HepG2 (cell line): ENCODE data around the gene TNIP1. TPM values are rescaled to one million over a fixed set of nuclear protein-coding genes. Genes with fewer than 3 reads are reported as not detected.

Source experiments
- ATAC-seq: fragments of 200-7000 bp; cut with Tn5 transposase; 3 replicates; pipeline ENCODE4 v1.9.1; 2020; ENCODE audit warnings: mild to moderate bottlenecking, moderate library complexity
- BruUV-seq: library from RNA; stranded (reverse); fragments of 400-500 nt; replicated peaks from 2 replicates; lab custom pipeline; 2021; lab: Mats Ljungman, UMichigan
- CTCF ChIA-PET: fragments of 300-600 bp; formaldehyde crosslinking; extraction: SDS; loops from one replicate; lab custom pipeline; 2021; ENCODE audit warnings: low total read pairs, inconsistent platforms, low intra/inter-chr PET ratio; lab: Yijun Ruan, JAX
- POLR2A ChIA-PET: fragments of 350-600 bp; sonication (Branson Sonifier 250); formaldehyde crosslinking; loops from one replicate; lab custom pipeline; 2020; ENCODE audit warnings: antibody characterized with exemption, inconsistent platforms; lab: Yijun Ruan, JAX
- DNase-seq: peaks from one replicate; pipeline ENCODE4 v3.0.0-alpha.2; 2015; ENCODE audit warnings: low spot score
- FAIRE-seq: peaks from 3 replicates; lab custom pipeline; 2011; peaks lifted over from hg19 to GRCh38; lab: Jason Lieb, UNC
- H2AFZ ChIP-seq: one replicate; pipeline ENCODE4 v1.6.1; 2011; ENCODE audit warnings: low read length, inconsistent platforms
- H3K27ac ChIP-seq: fragments of 300-600 bp; 3 replicates; pipeline ENCODE4 v1.8.0; 2011; ENCODE audit warnings: mixed run types, mild to moderate bottlenecking, mixed read lengths, low read length, inconsistent platforms; ENCODE audit not compliant: insufficient read depth; ENCODE audit errors: extremely low read length
- H3K27me3 ChIP-seq, 2 experiments: fragments of 200-600 bp in 1 of 2; 2 replicates in 1 of 2; 3 replicates in 1 of 2; pipeline versions ENCODE4 v1.6.0 to v1.8.0; 2011; ENCODE audit warnings: low read length in 2 of 2, mild to moderate bottlenecking in 2 of 2, moderate library complexity in 2 of 2, inconsistent platforms in 1 of 2; ENCODE audit not compliant: insufficient read depth in 2 of 2, control insufficient read depth in 1 of 2
- H3K36me3 ChIP-seq, 2 experiments: fragments of 200-600 bp in 1 of 2; replicated peaks in 1 of 2; 2 replicates in 1 of 2; 3 replicates in 1 of 2; pipeline versions ENCODE4 v1.5.1 to v1.8.0; 2011; ENCODE audit warnings: low read length in 2 of 2, inconsistent platforms in 1 of 2; ENCODE audit not compliant: insufficient read depth in 2 of 2, control insufficient read depth in 1 of 2
- H3K4me1 ChIP-seq: 2 replicates; pipeline ENCODE4 v1.5.1; 2012; ENCODE audit warnings: low read length, inconsistent platforms; ENCODE audit not compliant: insufficient read depth
- H3K4me2 ChIP-seq: 2 replicates; pipeline ENCODE4 v1.6.0; 2011; ENCODE audit warnings: low read depth, low read length, inconsistent platforms
- H3K4me3 ChIP-seq, 3 experiments: fragments of 200-600 bp in 1 of 3; sonication (generic), shearing (Covaris generic) in 1 of 3; replicated peaks in 1 of 3; 2 replicates each; pipeline ENCODE4 v1.5.1; 2011 to 2016; ENCODE audit warnings: low read length in 3 of 3, inconsistent platforms in 2 of 3, low read depth in 2 of 3, mild to moderate bottlenecking in 2 of 3, control low read depth in 1 of 3, mixed read lengths in 1 of 3; ENCODE audit not compliant: insufficient read depth in 1 of 3
- H3K79me2 ChIP-seq: one replicate; pipeline ENCODE4 v1.6.1; 2011; ENCODE audit warnings: low read length, inconsistent platforms; ENCODE audit not compliant: insufficient read depth
- H3K9ac ChIP-seq: 2 replicates; pipeline ENCODE4 v1.6.0; 2011; ENCODE audit warnings: mild to moderate bottlenecking, low read depth, low read length, inconsistent platforms; ENCODE audit not compliant: insufficient read depth
- H3K9me3 ChIP-seq: 2 replicates; pipeline ENCODE4 v1.5.1; 2012; ENCODE audit warnings: mild to moderate bottlenecking, low read length
- H4K20me1 ChIP-seq: 2 replicates; pipeline ENCODE4 v1.6.0; 2011; ENCODE audit warnings: inconsistent platforms, mild to moderate bottlenecking, low read length, moderate library complexity; ENCODE audit not compliant: insufficient read depth
- AGO2 ChIP-seq: fragments of 200-400 bp; formaldehyde crosslinking; optimal IDR thresholded peaks from 2 replicates; pipeline ENCODE3; 2017; ENCODE audit warnings: mild to moderate bottlenecking, low read depth, low read length, moderate library complexity
- HMG20A ChIP-seq: IDR thresholded peaks from 2 replicates; pipeline ENCODE4 v1.6.1; 2016; ENCODE audit warnings: borderline replicate concordance
- MZF1 ChIP-seq: sonication (generic); formaldehyde crosslinking; IDR thresholded peaks from 2 replicates; pipeline ENCODE4 v1.8.1; 2023; ENCODE audit warnings: mild to moderate bottlenecking, missing genetic modification reagents, borderline replicate concordance
- RFX5 ChIP-seq: IDR thresholded peaks from 2 replicates; pipeline ENCODE4 v1.6.1; 2011; ENCODE audit warnings: low read depth, low read length, improper control_type of control experiment
- SP4 ChIP-seq: sonication (generic); formaldehyde crosslinking; IDR thresholded peaks from 2 replicates; pipeline ENCODE4 v1.8.1; 2023; ENCODE audit warnings: mild to moderate bottlenecking, missing genetic modification reagents
- ZNF546 ChIP-seq: sonication (generic); formaldehyde crosslinking; conservative IDR thresholded peaks from 2 replicates; pipeline ENCODE4 v1.8.1; 2023; ENCODE audit warnings: mild to moderate bottlenecking, missing genetic modification reagents
- ZNF572 ChIP-seq: sonication (generic); formaldehyde crosslinking; IDR thresholded peaks from 2 replicates; pipeline ENCODE4 v1.5.1; 2020; ENCODE audit warnings: mild to moderate bottlenecking, missing genetic modification reagents
- WGBS: methylation state at CpG from one replicate; pipeline ENCODE4 v1.1.6; 2017; ENCODE audit warnings: low lambda C conversion rate; 5-methylcytosine and 5-hydroxymethylcytosine counted together
- in situ Hi-C: cut with HindIII; loops from 2 replicates; pipeline ENCODE4 v1.10.0; 2017; ENCODE audit warnings: low pct_unique_long_range_greater_than_20kb; ENCODE audit not compliant: extremely low pct_ligation_motif_present
- intact Hi-C: fragments of 100-400 bp; cut with micrococcal nuclease; formaldehyde crosslinking; loops from one replicate; pipeline ENCODE4 v1.10.0; 2022; ENCODE audit not compliant: unreplicated experiment
- polyA plus RNA-seq, 8 experiments: library from polyadenylated mRNA; depleted of rRNA in 3 of 8; stranded (reverse) in 7 of 8; unstranded in 1 of 8; fragments of >200 nt; fragmentation: Illumina TruSeq in 4 of 8; extraction: Trizol in 4 of 8; gene quantifications; 2 replicates each; pipeline versions ENCODE4 v1.2.1 to v1.2.3, GENCODE V29; 2011 to 2016; ENCODE audit warnings: low read depth in 4 of 8, missing spikeins in 1 of 8, mixed read lengths in 1 of 8; ENCODE audit not compliant: insufficient read depth in 1 of 8
- total RNA-seq, 5 experiments: library from RNA; depleted of rRNA; stranded (reverse); fragments of >200 nt; fragmentation: Illumina TruSeq; extraction: Trizol; gene quantifications; 2 replicates each; pipeline ENCODE4 v1.2.3, GENCODE V29; 2016; ENCODE audit warnings: low read depth in 1 of 5
- TF ChIP-seq, protein P1 (sequence below): fragments of 450-650 bp; IDR thresholded peaks from 2 replicates; pipeline ENCODE4 v1.6.1; 2016
- TF ChIP-seq, protein P2 (sequence below): sonication (generic); formaldehyde crosslinking; IDR thresholded peaks from 2 replicates; pipeline ENCODE4 v1.5.0; 2020; ENCODE audit warnings: mild to moderate bottlenecking, missing genetic modification reagents
- TF ChIP-seq, protein P3 (sequence below): IDR thresholded peaks from 2 replicates; pipeline ENCODE4 v1.6.1; 2012; ENCODE audit warnings: low read length, improper control_type of control experiment
- TF ChIP-seq, protein P4 (sequence below): sonication (generic); formaldehyde crosslinking; IDR thresholded peaks from 2 replicates; pipeline ENCODE4 v1.8.0; 2022; ENCODE audit warnings: mild to moderate bottlenecking, missing genetic modification reagents, moderate library complexity

Gene TNIP1
- total and polyA plus RNA-seq, 2 of the 13 experiments (the other 11 are each of a cell fraction or from before 2014, with no cell fraction given) = 26.2 to 45.9 TPM

DNA sequence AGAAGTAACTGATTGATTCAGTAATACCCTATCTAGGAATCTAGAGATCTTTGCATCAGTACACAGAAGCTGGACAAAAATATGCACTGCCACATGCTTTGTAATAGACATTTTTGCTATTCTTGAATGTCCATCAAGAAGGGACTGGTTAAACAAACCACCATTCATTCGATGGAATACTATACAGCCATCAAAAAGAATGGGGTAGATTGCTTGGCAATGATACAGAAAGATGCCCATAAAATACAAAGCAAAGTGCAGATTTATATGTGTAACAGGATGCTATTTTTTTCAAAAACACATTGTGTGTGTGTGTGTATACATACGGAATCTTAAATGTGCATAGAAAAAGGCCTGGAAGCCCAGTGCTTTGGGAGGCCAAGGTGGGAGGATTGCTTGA, 7.6 kb downstream of the TNIP1 start:
- no peak overlapping the region for H3K4me3 ChIP-seq
- in situ Hi-C loops = no loop called here
- no peak overlapping the region for H3K9ac ChIP-seq
- ChIA-PET POLR2A (interaction anchor here (1.5 kb wide), 1 partner anchor 11 kb away, joined by 3 read pairs; no protein-coding TSS in a partner anchor), CTCF (no interaction called here)
- H4K20me1 ChIP-seq = peaks cover 64% of the 10 kb centered on the region
- 98% methylated on average over 2 of the region's 2 CpGs for WGBS
- H3K27ac ChIP-seq = no peak overlapping the region
- no peak for ATAC-seq
- peaks cover 10 to 31% of the 10 kb centered on the region in 2 experiments for H3K36me3 ChIP-seq
- peaks cover 95% of the 10 kb centered on the region for H3K79me2 ChIP-seq
- DNase-seq = no peak
- intact Hi-C loops = no loop called here
- peaks cover 59% of the 10 kb centered on the region for H3K4me1 ChIP-seq
- TF ChIP-seq SP4 = no peak
- TF ChIP-seq, protein P1, sequence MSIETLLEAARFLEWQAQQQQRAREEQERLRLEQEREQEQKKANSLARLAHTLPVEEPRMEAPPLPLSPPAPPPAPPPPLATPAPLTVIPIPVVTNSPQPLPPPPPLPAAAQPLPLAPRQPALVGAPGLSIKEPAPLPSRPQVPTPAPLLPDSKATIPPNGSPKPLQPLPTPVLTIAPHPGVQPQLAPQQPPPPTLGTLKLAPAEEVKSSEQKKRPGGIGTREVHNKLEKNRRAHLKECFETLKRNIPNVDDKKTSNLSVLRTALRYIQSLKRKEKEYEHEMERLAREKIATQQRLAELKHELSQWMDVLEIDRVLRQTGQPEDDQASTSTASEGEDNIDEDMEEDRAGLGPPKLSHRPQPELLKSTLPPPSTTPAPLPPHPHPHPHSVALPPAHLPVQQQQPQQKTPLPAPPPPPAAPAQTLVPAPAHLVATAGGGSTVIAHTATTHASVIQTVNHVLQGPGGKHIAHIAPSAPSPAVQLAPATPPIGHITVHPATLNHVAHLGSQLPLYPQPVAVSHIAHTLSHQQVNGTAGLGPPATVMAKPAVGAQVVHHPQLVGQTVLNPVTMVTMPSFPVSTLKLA = no peak
- TF ChIP-seq, protein P2, sequence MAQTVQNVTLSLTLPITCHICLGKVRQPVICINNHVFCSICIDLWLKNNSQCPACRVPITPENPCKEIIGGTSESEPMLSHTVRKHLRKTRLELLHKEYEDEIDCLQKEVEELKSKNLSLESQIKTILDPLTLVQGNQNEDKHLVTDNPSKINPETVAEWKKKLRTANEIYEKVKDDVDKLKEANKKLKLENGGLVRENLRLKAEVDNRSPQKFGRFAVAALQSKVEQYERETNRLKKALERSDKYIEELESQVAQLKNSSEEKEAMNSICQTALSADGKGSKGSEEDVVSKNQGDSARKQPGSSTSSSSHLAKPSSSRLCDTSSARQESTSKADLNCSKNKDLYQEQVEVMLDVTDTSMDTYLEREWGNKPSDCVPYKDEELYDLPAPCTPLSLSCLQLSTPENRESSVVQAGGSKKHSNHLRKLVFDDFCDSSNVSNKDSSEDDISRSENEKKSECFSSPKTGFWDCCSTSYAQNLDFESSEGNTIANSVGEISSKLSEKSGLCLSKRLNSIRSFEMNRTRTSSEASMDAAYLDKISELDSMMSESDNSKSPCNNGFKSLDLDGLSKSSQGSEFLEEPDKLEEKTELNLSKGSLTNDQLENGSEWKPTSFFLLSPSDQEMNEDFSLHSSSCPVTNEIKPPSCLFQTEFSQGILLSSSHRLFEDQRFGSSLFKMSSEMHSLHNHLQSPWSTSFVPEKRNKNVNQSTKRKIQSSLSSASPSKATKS (CRISPR knock-in tag) = no peak
- TF ChIP-seq HMG20A (CRISPR knock-in tag) = no peak
- TF ChIP-seq ZNF546 (CRISPR knock-in tag) = no peak
- TF ChIP-seq, protein P3, sequence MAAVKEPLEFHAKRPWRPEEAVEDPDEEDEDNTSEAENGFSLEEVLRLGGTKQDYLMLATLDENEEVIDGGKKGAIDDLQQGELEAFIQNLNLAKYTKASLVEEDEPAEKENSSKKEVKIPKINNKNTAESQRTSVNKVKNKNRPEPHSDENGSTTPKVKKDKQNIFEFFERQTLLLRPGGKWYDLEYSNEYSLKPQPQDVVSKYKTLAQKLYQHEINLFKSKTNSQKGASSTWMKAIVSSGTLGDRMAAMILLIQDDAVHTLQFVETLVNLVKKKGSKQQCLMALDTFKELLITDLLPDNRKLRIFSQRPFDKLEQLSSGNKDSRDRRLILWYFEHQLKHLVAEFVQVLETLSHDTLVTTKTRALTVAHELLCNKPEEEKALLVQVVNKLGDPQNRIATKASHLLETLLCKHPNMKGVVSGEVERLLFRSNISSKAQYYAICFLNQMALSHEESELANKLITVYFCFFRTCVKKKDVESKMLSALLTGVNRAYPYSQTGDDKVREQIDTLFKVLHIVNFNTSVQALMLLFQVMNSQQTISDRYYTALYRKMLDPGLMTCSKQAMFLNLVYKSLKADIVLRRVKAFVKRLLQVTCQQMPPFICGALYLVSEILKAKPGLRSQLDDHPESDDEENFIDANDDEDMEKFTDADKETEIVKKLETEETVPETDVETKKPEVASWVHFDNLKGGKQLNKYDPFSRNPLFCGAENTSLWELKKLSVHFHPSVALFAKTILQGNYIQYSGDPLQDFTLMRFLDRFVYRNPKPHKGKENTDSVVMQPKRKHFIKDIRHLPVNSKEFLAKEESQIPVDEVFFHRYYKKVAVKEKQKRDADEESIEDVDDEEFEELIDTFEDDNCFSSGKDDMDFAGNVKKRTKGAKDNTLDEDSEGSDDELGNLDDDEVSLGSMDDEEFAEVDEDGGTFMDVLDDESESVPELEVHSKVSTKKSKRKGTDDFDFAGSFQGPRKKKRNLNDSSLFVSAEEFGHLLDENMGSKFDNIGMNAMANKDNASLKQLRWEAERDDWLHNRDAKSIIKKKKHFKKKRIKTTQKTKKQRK = no peak
- TF ChIP-seq, protein P4, sequence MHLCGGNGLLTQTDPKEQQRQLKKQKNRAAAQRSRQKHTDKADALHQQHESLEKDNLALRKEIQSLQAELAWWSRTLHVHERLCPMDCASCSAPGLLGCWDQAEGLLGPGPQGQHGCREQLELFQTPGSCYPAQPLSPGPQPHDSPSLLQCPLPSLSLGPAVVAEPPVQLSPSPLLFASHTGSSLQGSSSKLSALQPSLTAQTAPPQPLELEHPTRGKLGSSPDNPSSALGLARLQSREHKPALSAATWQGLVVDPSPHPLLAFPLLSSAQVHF = no peak
- TF ChIP-seq ZNF572 (CRISPR knock-in tag) = no peak
- TF ChIP-seq RFX5 = no peak
- TF ChIP-seq AGO2 = no peak
- no peak for TF ChIP-seq MZF1
- BruUV-seq = no TSS peak
- FAIRE-seq = no peak
- H3K4me2 ChIP-seq = no peak overlapping the region
- no peaks in the 10 kb centered on the region for H3K9me3 ChIP-seq
- no peak overlapping the region for H2AFZ ChIP-seq
- H3K27me3 ChIP-seq = no peaks in the 10 kb centered on the region
